Mammary epithelial cell (primary cell): Measurements from ENCODE around the gene CDCA8.

Source experiments
- EZH2 ChIP-seq: IDR thresholded peaks from 2 replicates; pipeline ENCODE4 v1.6.1; 2012; ENCODE audit warnings: low read length, inconsistent platforms, borderline replicate concordance
- TF ChIP-seq, protein P1 (sequence below), 2 donors: IDR thresholded peaks in 1 of 2; conservative IDR thresholded peaks in 1 of 2; 2 replicates each; pipeline ENCODE4 v1.5.1; 2011 to 2012; ENCODE audit warnings: inconsistent platforms in 2 of 2, low read length in 2 of 2, mild to moderate bottlenecking in 2 of 2, control low read depth in 1 of 2, low read depth in 1 of 2; ENCODE audit not compliant: insufficient read depth in 1 of 2; ENCODE audit errors: extremely low read depth in 1 of 2

DNA sequence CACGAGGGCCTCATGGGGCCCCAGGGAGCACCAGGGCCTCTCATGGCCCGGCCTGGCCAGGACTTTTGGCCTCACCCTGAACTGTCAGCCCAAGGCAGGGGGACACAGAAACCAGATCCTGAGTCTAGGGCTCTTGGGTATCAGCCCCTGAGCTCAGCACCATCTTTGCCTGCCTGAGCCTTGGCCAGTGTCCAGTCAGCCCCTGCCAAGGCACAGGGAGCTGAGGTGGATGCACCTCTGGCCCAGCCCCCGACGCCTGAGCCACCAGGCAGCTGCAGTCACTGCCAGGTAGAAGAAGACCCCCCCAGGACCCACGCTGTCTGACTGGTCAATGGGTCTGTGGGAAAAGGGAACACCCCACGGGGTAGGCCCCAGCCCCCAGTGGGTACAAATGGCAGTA, 25.3 kb downstream of the CDCA8 start:
- TF ChIP-seq, protein P1, sequence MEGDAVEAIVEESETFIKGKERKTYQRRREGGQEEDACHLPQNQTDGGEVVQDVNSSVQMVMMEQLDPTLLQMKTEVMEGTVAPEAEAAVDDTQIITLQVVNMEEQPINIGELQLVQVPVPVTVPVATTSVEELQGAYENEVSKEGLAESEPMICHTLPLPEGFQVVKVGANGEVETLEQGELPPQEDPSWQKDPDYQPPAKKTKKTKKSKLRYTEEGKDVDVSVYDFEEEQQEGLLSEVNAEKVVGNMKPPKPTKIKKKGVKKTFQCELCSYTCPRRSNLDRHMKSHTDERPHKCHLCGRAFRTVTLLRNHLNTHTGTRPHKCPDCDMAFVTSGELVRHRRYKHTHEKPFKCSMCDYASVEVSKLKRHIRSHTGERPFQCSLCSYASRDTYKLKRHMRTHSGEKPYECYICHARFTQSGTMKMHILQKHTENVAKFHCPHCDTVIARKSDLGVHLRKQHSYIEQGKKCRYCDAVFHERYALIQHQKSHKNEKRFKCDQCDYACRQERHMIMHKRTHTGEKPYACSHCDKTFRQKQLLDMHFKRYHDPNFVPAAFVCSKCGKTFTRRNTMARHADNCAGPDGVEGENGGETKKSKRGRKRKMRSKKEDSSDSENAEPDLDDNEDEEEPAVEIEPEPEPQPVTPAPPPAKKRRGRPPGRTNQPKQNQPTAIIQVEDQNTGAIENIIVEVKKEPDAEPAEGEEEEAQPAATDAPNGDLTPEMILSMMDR (conservative IDR thresholded peaks at IDR 0.05 in 1 of 2, IDR thresholded peaks at IDR 0.05 in 1 of 2; ENCODE audit: extremely low read depth in 1 of 2, insufficient read depth in 1 of 2, low read depth in 1 of 2, low read length in 2 of 2): no peak
- no peak for TF ChIP-seq EZH2
